Liver (tissue), 2 donors: Measurements from ENCODE around the gene ZNF836.

ENCODE experiments used
- TAF1 ChIP-seq: conservative IDR thresholded peaks from 2 replicates; pipeline ENCODE4 v1.6.1; 2016; ENCODE audit warnings: antibody characterized with exemption, mild to moderate bottlenecking
- TF ChIP-seq, protein P1 (sequence below): IDR thresholded peaks from 2 replicates; pipeline ENCODE4 v1.6.1; 2016; ENCODE audit warnings: antibody characterized with exemption
- donor health status: healthy.

GRCh38 chr19:52140032-52140710 lies 31.2 kb downstream of the ZNF836 start:
- no peak for TF ChIP-seq TAF1
- TF ChIP-seq, protein P1, sequence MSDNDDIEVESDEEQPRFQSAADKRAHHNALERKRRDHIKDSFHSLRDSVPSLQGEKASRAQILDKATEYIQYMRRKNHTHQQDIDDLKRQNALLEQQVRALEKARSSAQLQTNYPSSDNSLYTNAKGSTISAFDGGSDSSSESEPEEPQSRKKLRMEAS = no peak
